ENCODE results near the gene SUSD2. TPM values are rescaled to one million over a fixed set of nuclear protein-coding genes. Genes with fewer than 3 reads are reported as not detected.

Gene SUSD2
- total RNA-seq, 4 donors from 2014 or later, result 5.1 to 41.4 (median 29.0) TPM

DNA sequence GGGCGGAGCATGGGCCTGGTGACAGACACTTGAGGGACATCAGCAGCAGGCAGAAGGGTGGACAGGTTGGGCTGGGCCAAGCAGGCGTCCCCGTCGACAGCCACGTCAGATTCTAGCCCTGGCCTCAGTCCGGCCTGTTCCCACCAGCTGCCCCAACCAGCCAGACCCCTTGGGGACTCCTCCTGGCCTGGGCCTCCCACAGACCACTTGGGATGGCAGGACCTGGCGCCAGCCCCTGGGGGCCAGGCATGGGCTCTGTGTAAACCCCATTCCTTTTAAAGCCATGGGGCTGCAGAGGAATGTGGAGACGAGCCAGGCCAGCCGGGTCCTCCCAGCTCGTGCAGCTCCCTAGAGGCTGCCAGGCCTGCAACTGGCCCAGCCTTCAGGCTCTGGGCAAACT is 4.7 kb upstream of the SUSD2 start:
- Histone ChIP-seq H3K9me3 (no peaks in the 10 kb centered on the region), H3K27me3 (no peaks in the 10 kb centered on the region), H3K4me3 (no peak overlapping the region), H3K27ac (no peak overlapping the region), H3K4me1 (peaks cover 31% of the 10 kb centered on the region), H3K36me3 (peaks cover 60% of the 10 kb centered on the region)
- DNase-seq (ENCODE audit: low spot score in 2 of 2), result no peak
- TF ChIP-seq CTCF (IDR thresholded peaks at IDR 0.05), result no peak
- TF ChIP-seq POLR2AphosphoS5 (IDR thresholded peaks at IDR 0.05), result no peak
- TF ChIP-seq EP300 (IDR thresholded peaks at IDR 0.05), result no peak
- TF ChIP-seq POLR2A (IDR thresholded peaks at IDR 0.05), result no peak
- 76% methylated on average over 7 of the region's 10 CpGs for WGBS

DNA sequence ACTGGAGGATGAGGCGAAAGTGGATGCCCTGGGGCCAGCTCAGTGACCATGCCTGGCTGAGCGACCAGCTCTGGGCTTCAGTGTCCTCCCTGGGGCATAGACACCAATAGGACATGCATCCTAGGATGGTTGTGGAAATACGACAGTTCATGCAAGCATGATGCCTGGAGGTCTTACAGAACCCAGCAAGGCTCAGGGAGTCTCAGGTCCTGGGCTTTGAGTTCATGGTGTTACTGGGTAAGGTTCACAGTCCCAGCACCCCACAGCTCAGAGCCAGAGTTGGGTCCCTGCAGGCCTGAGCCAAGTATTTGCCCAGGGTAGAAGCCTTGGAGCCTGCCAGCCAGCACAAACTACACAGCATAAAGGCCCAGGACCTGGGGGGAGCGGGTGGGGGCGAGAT is 4.2 kb upstream of the SUSD2 start:
- Histone ChIP-seq H3K27ac (no peak overlapping the region), H3K36me3 (peaks cover 56% of the 10 kb centered on the region), H3K4me1 (peaks cover 35% of the 10 kb centered on the region), H3K9me3 (no peaks in the 10 kb centered on the region), H3K27me3 (no peaks in the 10 kb centered on the region), H3K4me3 (no peak overlapping the region)
- TF ChIP-seq POLR2AphosphoS5 (IDR thresholded peaks at IDR 0.05) (no peak), CTCF (IDR thresholded peaks at IDR 0.05) (no peak), POLR2A (IDR thresholded peaks at IDR 0.05) (no peak), EP300 (IDR thresholded peaks at IDR 0.05) (no peak)
- 50% methylated on average over 2 of the region's 5 CpGs for WGBS
- DNase-seq (ENCODE audit: low spot score in 2 of 2), result no peak

GRCh38 chr22:24177456-24177855 is 3.8 kb upstream of the SUSD2 start:
- Histone ChIP-seq H3K4me3 (no peak overlapping the region), H3K9me3 (no peaks in the 10 kb centered on the region), H3K27ac (no peak overlapping the region), H3K27me3 (no peaks in the 10 kb centered on the region), H3K4me1 (peaks cover 37% of the 10 kb centered on the region), H3K36me3 (peaks cover 52% of the 10 kb centered on the region)
- TF ChIP-seq EP300 (IDR thresholded peaks at IDR 0.05) (no peak), CTCF (IDR thresholded peaks at IDR 0.05) (no peak)
- DNase-seq (ENCODE audit: low spot score in 2 of 2), result no peak
- WGBS, result 90% methylated on average over 2 of the region's 10 CpGs

DNA sequence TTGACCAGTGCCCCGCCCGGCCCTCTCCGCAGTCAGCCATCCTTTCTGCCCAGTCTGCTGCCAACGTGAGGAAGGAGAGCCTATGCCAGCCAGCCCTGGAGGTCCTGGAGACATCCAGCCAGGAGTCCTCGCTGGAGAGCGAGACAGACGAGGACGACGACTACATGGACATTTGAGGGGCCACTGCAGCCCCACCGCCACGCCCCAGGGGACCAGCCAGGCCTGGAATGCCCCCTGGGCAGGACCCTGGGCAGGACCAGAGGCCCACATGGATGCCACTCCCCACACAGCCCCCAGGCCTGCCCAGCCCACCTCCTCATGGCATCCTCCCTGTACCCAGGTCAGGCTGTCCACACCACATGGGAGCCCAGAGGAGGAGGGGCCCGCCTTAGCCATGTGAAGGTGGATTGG is 3.3 kb upstream of the SUSD2 start:
- DNase-seq (ENCODE audit: low spot score in 2 of 2), result no peak
- no peaks in the 10 kb centered on the region for H3K9me3 ChIP-seq
- WGBS, result 87% methylated on average over 3 of the region's 12 CpGs
- H3K4me1 ChIP-seq, result peaks cover 40% of the 10 kb centered on the region
- no peaks in the 10 kb centered on the region for H3K27me3 ChIP-seq
- no peak overlapping the region for H3K27ac ChIP-seq
- TF ChIP-seq CTCF (IDR thresholded peaks at IDR 0.05) (no peak), POLR2AphosphoS5 (IDR thresholded peaks at IDR 0.05) (no peak), POLR2A (IDR thresholded peaks at IDR 0.05) (no peak), EP300 (IDR thresholded peaks at IDR 0.05) (no peak)
- peaks cover 46% of the 10 kb centered on the region for H3K36me3 ChIP-seq
- H3K4me3 ChIP-seq, result no peak overlapping the region

- 71% methylated on average over 18 of the region's 21 CpGs for WGBS
- no peak for DNase-seq (ENCODE audit: low spot score in 2 of 2)
- Histone ChIP-seq H3K4me3 (no peak overlapping the region), H3K27ac (no peak overlapping the region), H3K36me3 (peaks cover 39% of the 10 kb centered on the region), H3K4me1 (peaks cover 46% of the 10 kb centered on the region), H3K27me3 (no peaks in the 10 kb centered on the region), H3K9me3 (no peaks in the 10 kb centered on the region)
- TF ChIP-seq EP300 (IDR thresholded peaks at IDR 0.05), result no peak
- TF ChIP-seq POLR2A (IDR thresholded peaks at IDR 0.05), result no peak
Observed at GRCh38 chr22:24178502-24179440, 2.5 kb upstream of the SUSD2 start.

All from suprapubic skin (tissue), 4 donors.